Peyer's patch (tissue), 4 donors: ENCODE results near the gene ZNF503.

ENCODE experiments used
- CTCF ChIP-seq, 6 experiments: fragments of 450-650 bp in 4 of 6; fragments of 200-600 bp in 2 of 6; sonication (generic) in 1 of 6; IDR thresholded peaks; one replicate each; pipeline ENCODE4 v1.5.1; 2017 to 2019; ENCODE audit warnings: antibody characterized with exemption in 6 of 6, mild to moderate bottlenecking in 3 of 6, moderate library complexity in 1 of 6
- POLR2A ChIP-seq, 2 donors: fragments of 450-650 bp; IDR thresholded peaks; one replicate each; pipeline ENCODE4 v1.5.1; 2017; ENCODE audit warnings: antibody characterized with exemption in 2 of 2, mild to moderate bottlenecking in 2 of 2, moderate library complexity in 2 of 2

- TF ChIP-seq CTCF (IDR thresholded peaks at IDR 0.05) (no peak), POLR2A (IDR thresholded peaks at IDR 0.05) (no peak)
Observed at GRCh38 chr10:75351637-75352036, 49.9 kb downstream of the ZNF503 start.
